HG03139 (cell line): ENCODE data around the gene GPC2.
A peak's percentile ranks its signal among the peaks of the same experiment; 100 is the strongest.

Experiments used
- ATAC-seq: cut with Tn5 transposase; IDR thresholded peaks from one replicate; pipeline ENCODE4 v1.9.1; 2021; ENCODE audit not compliant: unreplicated experiment

GPC2 gene

GRCh38 chr7:100170101-100170897, 6.9 kb downstream of the GPC2 start:
- ATAC-seq, result no peak

- ATAC-seq, result no peak
Observed at GRCh38 chr7:100169147-100169850, 7.9 kb downstream of the GPC2 start.

- no peak for ATAC-seq
Observed at GRCh38 chr7:100167912-100168323, 9.3 kb downstream of the GPC2 start.

- no peak for ATAC-seq
Observed at GRCh38 chr7:100166970-100167911, 9.9 kb downstream of the GPC2 start.

GRCh38 chr7:100166317-100166940, 10.8 kb downstream of the GPC2 start:
- ATAC-seq, result no peak

GRCh38 chr7:100163871-100164270, 13.3 kb downstream of the GPC2 start:
- no peak for ATAC-seq

GRCh38 chr7:100163006-100163531, 14.1 kb downstream of the GPC2 start:
- no peak for ATAC-seq

- ATAC-seq, result no peak
Observed at GRCh38 chr7:100160067-100160466, 17.1 kb downstream of the GPC2 start.

- no peak for ATAC-seq
Observed at GRCh38 chr7:100159099-100159623, 18.0 kb downstream of the GPC2 start.

GRCh38 chr7:100158229-100159098, 18.7 kb downstream of the GPC2 start, which contains the start of gene TRAPPC14:
TRAPPC14 (minus strand) TSS chr7:100158723; CDS start chr7:100158499, 224 bp downstream.
- peak; percentile 62 for ATAC-seq

- no peak for ATAC-seq
Observed at GRCh38 chr7:100157334-100158228, 19.6 kb downstream of the GPC2 start.

GRCh38 chr7:100157069-100157333, 20.2 kb downstream of the GPC2 start:
- no peak for ATAC-seq

GRCh38 chr7:100156331-100157068, 20.7 kb downstream of the GPC2 start:
- no peak for ATAC-seq

- ATAC-seq, result no peak
Observed at GRCh38 chr7:100155553-100156317, 21.4 kb downstream of the GPC2 start.

- no peak for ATAC-seq
Observed at GRCh38 chr7:100154651-100155491, 22.3 kb downstream of the GPC2 start.
